GM21528 (cell line): Measurements from ENCODE around the gene SPAM1.
"Not testable (repeated sequence)": the region's sequence is repeated elsewhere in the genome, so short reads cannot be mapped to it uniquely, and the experiment has no call there.

Experiments used
- ATAC-seq: cut with Tn5 transposase; IDR thresholded peaks from one replicate; pipeline ENCODE4 v1.9.1; 2021; ENCODE audit warnings: mild to moderate bottlenecking, moderate library complexity; ENCODE audit not compliant: unreplicated experiment, low FRiP score

Gene SPAM1

DNA sequence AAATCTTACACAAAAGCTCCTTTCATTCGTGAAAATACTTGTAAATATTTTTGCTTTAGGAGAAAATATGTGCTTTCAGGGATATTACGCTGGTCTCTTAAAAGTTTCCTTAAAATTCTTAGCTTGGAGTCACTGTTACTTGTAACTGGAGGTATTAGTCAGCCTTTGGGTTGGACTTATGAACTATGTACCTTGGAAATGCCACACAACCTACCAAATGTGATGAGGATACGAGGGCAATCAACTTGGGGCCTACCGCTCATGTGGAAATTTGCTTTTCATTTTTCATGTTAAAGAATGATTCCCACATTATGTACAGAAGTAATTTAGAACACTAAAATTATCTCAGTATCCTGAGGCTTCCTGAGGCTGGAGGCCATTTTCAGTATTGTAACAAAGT is 23.1 kb downstream of the SPAM1 start:
- ATAC-seq, result no peak

- ATAC-seq, result no peak
These were observed 33.2 kb downstream of the SPAM1 start for GRCh38 chr7:123958186-123958703.

DNA sequence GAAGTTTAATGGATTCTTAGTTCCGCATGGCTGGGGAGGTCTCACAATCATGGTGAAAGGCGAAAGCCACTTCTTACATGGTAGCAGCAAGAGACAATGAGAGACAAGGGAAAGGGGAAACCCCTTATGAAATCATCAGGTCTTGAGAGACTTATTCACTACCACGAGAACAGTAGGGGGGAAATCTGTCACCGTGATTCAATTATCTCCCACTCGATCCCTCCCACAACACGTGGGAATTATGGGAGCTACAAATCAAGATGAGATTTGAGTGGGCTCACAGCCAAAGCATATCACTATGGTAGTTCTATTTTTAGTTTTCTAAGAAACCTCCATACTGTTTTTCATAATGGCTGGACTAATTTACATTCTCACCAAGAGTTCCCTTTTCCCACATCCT is 36.7 kb downstream of the SPAM1 start:
- no peak for ATAC-seq

- no peak for ATAC-seq
These were observed 41.9 kb downstream of the SPAM1 start for GRCh38 chr7:123966936-123967335.

DNA sequence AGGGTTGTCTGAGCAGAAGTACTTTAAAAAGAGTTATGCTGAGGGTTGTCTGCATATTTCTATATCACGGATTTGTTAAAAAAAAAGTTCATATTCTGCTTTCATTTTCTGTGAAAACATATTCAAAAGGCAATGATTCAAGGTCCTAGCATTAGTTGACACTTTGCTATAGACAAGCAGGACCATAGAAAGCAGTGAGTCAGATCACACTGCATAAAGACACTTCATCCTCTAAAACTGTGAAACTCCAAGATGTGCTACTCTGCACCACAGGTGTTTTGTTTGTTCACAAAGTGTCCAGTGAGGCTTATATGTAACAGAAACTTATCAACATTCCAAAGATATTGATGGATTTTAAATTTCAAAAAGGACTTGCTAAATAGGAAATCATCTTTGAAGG is 47.0 kb downstream of the SPAM1 start:
- no peak for ATAC-seq

DNA sequence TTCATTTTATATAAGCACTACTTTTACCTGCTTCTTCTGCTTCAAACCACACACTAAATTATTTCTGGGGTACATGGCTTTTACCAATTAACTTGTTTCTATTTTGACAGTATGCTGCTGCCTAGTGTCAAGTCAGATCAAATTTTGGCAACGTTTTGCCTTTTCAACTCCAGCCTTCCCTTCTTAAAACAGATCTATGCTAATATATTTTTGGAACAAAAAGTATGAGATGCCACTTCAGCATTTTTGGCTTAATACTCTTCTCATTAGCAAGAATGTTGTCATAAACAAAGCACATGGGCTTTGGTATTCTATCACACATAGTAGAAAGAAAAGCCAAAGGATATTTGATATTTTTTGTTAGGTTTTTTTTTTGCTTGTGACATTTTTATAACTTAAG is 47.8 kb downstream of the SPAM1 start:
- ATAC-seq, result no peak

- ATAC-seq, result no peak
These were observed 49.4 kb downstream of the SPAM1 start for GRCh38 chr7:123974326-123974908.

- ATAC-seq, result no peak
These were observed 50.0 kb downstream of the SPAM1 start for GRCh38 chr7:123975084-123975483.

GRCh38 chr7:123977081-123977480 is 52.0 kb downstream of the SPAM1 start:
- ATAC-seq, result no peak

DNA sequence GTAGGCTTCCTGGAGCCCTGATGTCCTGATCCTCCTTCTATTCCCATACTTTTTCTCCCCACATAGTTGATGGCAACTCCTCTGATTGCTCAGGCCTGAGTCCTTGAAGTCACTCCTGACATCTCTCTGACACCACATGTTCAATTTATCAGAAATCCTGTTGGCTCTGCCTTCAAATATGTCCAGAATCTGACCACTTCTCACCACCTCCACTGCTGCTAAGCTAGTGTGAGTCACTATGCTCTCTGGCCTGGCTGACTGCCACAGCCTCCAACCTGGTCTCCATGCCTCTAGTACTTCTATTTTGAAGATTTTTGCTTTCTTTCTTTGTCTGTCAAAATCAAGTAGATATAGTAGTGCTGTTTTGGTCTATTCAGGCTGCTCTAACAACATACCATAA is 54.8 kb downstream of the SPAM1 start:
- no peak for ATAC-seq

DNA sequence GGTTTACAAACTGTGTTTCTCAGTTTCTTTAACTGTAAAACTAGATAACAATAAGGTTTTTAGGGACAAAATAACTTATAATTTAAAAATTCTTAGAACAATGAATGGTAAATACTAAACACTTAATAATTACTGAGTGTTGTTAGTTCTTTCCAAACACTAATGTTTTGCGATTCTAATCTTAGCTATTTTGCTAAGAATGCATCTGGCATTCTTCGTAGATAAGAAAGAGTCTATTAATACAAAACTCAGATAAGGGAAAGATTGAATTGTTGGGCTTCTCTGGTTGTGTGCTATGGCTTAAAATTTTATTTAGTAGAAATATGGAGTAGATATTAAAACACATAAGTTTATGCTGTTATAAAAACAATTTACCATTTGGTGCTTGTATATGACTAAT is 62.4 kb downstream of the SPAM1 start:
- ATAC-seq, result no peak

GRCh38 chr7:123992913-123993518 is 68.0 kb downstream of the SPAM1 start:
- ATAC-seq, result no peak

- ATAC-seq, result no peak
These were observed 69.0 kb downstream of the SPAM1 start for GRCh38 chr7:123993996-123994395.

- no peak for ATAC-seq
These were observed 69.4 kb downstream of the SPAM1 start for GRCh38 chr7:123994449-123994848.

DNA sequence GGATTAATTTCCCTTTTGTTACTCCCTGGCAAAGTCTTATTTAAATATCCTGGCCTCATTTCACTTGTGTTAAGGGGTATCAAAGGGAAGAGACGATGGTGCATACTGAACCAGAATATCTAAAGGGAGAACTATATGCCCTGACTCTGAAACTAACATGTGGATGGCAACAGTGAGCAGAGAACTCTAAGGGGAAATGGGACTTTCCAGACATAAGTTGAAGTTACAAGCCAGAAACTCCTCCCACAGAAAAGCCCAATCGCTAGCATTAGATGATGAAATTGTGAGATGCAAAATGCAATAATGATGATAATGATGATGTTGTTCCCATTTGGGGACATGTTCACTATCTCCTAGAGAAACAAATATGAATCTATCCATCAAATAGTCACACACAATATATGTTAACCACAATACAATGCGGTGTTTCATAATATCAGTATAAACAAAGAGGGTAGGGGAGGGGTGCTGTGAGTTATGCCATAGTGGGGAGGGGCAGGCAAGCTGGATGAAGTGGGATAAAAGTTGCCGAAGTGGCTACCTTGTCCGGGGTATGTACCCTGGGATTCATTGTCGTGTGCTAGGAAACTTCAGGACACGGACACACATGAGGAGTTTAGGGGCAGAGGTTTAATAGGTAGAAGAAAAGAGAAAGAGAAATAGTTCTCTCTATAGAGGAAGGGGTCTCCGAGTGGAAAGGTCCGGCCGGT is 70.7 kb downstream of the SPAM1 start:
- ATAC-seq, result no peak

DNA sequence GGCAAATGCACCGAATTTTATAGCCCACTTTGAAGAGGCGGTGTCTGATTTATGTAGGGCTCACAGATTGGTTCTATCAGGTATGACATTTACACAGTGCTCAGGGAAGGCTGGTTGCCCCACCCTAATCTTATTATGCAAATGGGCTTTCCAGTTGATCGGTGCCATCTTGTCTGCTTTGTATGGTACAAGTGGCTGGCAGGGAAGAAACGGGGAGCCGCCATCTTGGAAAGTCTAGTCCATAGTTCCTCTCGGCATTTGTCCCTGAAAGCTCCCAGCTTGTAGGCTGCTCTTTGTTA is 71.2 kb downstream of the SPAM1 start:
- ATAC-seq, result no peak

- ATAC-seq, result no peak
These were observed 73.9 kb downstream of the SPAM1 start for GRCh38 chr7:123998921-123999320.

DNA sequence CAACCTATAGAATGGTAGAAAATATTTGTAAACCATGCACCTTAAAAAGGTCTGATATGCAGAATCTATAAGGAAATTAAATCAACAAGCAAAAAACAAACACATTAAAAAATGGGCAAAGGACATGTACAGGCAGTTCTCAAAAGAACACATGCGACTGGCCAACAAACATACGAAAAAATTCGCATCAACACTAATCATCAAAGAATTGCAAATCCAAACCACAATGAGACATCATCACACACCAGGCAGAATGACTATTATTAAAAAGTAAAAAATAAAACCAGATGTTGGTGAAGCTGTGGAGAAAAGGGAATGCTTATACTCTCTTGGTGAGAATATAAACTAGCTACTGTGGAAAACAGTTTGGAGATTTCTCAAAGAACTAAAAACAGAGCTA is 74.7 kb downstream of the SPAM1 start:
- ATAC-seq, result no peak

DNA sequence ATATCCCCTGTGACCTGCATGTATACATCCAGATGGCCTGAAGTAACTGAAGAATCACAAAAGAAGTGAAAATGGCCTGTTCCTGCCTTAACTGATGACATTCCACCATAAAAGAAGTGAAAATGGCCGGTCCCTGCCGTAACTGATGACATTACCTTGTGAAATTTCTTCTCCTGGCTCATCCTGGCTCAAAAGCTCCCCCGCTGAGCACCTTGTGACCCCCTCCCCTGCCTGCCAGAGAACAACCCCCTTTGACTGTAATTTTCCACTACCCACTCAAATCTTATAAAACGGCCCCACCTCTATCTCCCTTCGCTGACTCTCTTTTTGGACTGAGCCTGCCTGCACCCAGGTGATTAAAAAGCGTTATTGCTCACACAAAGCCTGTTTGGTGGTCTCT is 83.3 kb downstream of the SPAM1 start:
- ATAC-seq, result not testable (repeated sequence)

GRCh38 chr7:124009321-124009720 is 84.3 kb downstream of the SPAM1 start:
- ATAC-seq, result no peak
